Nephron progenitor cell (in vitro differentiated cells): ENCODE measurements around the gene PRKAR2A.
"Not testable (repeated sequence)": the region's sequence is repeated elsewhere in the genome, so short reads cannot be mapped to it uniquely, and the experiment has no call there.

ENCODE experiments used
- DNase-seq: peaks from one replicate; pipeline ENCODE4 v3.0.0; 2021
- H3K27ac Mint-ChIP-seq: 2 replicates; pipeline ENCODE4 v1.8.0; 2021; ENCODE audit warnings: mild to moderate bottlenecking, moderate library complexity, mixed read lengths
- H3K27me3 Mint-ChIP-seq: 2 replicates; pipeline ENCODE4 v1.8.0; 2021; ENCODE audit warnings: mild to moderate bottlenecking, low read depth, mixed read lengths; ENCODE audit not compliant: poor library complexity
- H3K36me3 Mint-ChIP-seq: 2 replicates; pipeline ENCODE4 v1.8.0; 2021; ENCODE audit warnings: low read depth, mixed read lengths
- H3K4me1 Mint-ChIP-seq: 2 replicates; pipeline ENCODE4 v1.8.0; 2021; ENCODE audit warnings: mixed read lengths
- H3K4me3 Mint-ChIP-seq: 2 replicates; pipeline ENCODE4 v1.8.0; 2021; ENCODE audit warnings: mild to moderate bottlenecking, moderate library complexity, mixed read lengths
- H3K9me3 Mint-ChIP-seq: 2 replicates; pipeline ENCODE4 v1.8.0; 2021; ENCODE audit warnings: mild to moderate bottlenecking, moderate library complexity, mixed read lengths
- TF ChIP-seq, protein P1 (sequence below): fragments of 200-600 bp; sonication (generic); IDR thresholded peaks from 2 replicates; pipeline ENCODE4 v1.5.0; 2021; ENCODE audit warnings: antibody characterized with exemption

Gene PRKAR2A

DNA sequence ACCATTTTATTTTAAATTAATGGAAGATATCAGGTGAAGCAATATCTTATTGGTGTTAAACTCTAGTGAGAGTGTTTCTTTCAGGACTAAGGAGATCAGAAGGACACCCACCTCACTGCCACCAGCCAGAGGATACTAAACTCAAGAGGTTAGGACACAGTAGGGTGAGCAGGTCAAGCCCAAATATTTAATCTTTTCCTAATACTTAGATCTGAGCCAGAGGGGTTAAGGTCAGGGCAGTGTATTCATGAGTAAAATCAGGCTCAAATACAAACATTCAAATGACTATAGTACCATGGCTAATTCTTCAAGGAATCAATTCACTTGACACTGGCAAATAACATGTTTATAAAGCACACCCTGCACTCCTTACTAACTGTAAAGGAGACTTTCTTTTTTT is 65.6 kb downstream of the PRKAR2A start:
- H3K27ac Mint-ChIP-seq = no peak overlapping the region

DNA sequence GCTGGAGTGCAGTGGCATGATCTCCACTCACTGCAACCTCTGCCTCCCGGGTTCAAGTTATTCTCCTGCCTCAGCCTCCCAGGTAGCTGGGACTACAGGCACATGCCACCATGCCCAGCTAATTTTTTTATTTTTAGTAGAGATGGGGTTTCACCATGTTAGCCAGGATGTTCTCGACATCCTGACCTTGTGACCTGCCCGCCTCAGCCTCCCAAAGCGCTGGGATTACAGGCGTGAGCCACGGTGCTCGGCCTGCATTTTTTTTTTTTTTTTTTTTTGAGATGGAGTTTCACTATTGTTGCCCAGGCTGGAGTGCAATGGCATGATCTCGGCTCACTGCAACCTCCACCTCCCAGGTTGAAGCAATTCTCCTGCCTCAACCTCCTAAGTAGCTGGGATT is 69.1 kb downstream of the PRKAR2A start:
- peaks cover 10% of the 10 kb centered on the region for H3K36me3 Mint-ChIP-seq
- not testable (repeated sequence) for H3K4me3 Mint-ChIP-seq, DNase-seq, H3K4me1 Mint-ChIP-seq, H3K27me3 Mint-ChIP-seq, H3K9me3 Mint-ChIP-seq, H3K27ac Mint-ChIP-seq

More for the DNA sequence above, 65.6 kb downstream of the PRKAR2A start:
- TF ChIP-seq, protein P1, sequence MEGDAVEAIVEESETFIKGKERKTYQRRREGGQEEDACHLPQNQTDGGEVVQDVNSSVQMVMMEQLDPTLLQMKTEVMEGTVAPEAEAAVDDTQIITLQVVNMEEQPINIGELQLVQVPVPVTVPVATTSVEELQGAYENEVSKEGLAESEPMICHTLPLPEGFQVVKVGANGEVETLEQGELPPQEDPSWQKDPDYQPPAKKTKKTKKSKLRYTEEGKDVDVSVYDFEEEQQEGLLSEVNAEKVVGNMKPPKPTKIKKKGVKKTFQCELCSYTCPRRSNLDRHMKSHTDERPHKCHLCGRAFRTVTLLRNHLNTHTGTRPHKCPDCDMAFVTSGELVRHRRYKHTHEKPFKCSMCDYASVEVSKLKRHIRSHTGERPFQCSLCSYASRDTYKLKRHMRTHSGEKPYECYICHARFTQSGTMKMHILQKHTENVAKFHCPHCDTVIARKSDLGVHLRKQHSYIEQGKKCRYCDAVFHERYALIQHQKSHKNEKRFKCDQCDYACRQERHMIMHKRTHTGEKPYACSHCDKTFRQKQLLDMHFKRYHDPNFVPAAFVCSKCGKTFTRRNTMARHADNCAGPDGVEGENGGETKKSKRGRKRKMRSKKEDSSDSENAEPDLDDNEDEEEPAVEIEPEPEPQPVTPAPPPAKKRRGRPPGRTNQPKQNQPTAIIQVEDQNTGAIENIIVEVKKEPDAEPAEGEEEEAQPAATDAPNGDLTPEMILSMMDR = no peak
- Mint-ChIP-seq H3K27me3 (peaks cover 3% of the 10 kb centered on the region), H3K36me3 (peaks cover 12% of the 10 kb centered on the region), H3K4me1 (peaks cover 6% of the 10 kb centered on the region), H3K9me3 (no peaks in the 10 kb centered on the region), H3K4me3 (no peak overlapping the region)
- DNase-seq = no peak

DNA sequence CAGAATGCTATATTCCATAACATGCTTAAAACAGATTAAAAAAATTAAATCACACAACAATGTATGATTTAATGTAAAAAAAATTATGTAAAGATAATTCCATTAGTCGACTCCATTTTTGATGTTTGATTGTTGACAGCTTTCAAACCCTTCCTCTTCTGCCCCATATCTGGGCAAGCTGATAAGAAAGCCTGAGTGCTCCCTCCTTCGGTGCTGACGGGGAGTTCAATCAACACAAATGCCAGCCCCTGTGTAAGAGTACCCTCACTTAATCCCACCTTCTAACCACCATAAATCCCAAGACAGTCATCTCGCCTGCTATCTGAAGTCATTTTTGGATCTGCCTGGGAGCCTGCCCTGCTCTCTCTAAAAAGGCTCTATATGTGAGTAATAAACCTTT is 70.8 kb downstream of the PRKAR2A start:
- Mint-ChIP-seq H3K4me1 (no peaks in the 10 kb centered on the region), H3K36me3 (peaks cover 23% of the 10 kb centered on the region), H3K27me3 (peaks cover 3% of the 10 kb centered on the region), H3K27ac (peak overlapping the region; percentile 36), H3K4me3 (no peak overlapping the region), H3K9me3 (no peaks in the 10 kb centered on the region)
- DNase-seq = no peak
- TF ChIP-seq, protein P1 = no peak

DNA sequence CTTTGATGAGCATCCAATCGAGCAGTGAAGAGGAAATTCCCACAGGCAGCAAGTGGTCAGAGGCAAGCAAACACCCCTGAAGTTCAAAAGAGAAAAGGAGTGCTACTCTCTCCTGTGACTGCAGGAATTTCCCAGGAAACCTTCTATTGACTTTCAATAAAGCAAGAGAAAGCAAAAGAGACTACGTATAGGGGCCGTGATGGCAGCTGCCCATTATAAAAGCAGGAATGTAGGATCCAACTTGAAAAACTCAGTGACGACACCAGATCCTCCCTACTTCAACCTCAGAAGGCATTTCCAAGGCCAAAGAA is 77.5 kb downstream of the PRKAR2A start:
- peak overlapping the region; percentile 30 for H3K27ac Mint-ChIP-seq
- H3K36me3 Mint-ChIP-seq = peaks cover 36% of the 10 kb centered on the region
- TF ChIP-seq, protein P1 = no peak
- no peaks in the 10 kb centered on the region for H3K27me3 Mint-ChIP-seq
- H3K9me3 Mint-ChIP-seq = no peaks in the 10 kb centered on the region
- DNase-seq = no peak
- peaks cover 8% of the 10 kb centered on the region for H3K4me1 Mint-ChIP-seq
- no peak overlapping the region for H3K4me3 Mint-ChIP-seq

DNA sequence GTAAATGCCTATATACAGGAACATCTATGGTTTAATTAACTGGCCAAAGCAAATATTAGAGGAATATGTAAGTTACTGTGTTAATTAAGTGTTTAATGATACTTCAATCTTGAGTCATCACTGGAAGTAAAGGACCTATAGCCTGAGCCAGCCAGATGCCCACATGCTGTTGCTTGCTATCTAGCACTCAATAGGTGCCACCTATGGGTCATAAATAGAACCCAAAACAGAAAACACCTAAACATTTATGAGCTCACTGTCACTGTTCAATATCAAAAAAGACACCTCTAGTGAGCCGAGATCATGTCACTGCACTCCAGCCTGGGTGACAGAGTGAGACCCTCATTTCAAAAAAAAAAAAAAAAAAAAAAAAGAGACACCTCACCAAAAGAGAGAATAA is 82.3 kb downstream of the PRKAR2A start:
- Mint-ChIP-seq H3K27ac (no peak overlapping the region), H3K4me3 (no peak overlapping the region), H3K27me3 (no peaks in the 10 kb centered on the region), H3K36me3 (peaks cover 21% of the 10 kb centered on the region), H3K9me3 (no peaks in the 10 kb centered on the region), H3K4me1 (peaks cover 7% of the 10 kb centered on the region)
- TF ChIP-seq, protein P1 = no peak
- no peak for DNase-seq

DNA sequence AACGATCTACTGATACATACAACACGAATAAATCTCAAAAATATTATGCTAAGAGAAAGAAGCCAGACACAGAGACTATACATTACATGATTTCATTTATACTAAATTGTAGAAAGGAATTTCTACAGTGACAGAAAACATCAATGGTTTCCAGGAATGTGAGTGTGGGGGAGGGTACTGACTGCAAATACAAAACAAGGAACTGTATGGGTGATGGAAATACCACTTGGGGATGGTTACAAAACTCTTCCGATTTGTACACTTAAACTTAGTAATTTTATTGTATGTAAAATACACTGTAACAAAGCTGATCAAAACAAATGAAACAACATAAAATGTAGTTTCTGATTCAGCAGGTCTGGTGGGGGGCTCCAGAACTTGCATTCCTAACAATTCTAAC is 84.9 kb downstream of the PRKAR2A start:
- H3K27me3 Mint-ChIP-seq = no peaks in the 10 kb centered on the region
- H3K4me1 Mint-ChIP-seq = no peaks in the 10 kb centered on the region
- peaks cover 17% of the 10 kb centered on the region for H3K36me3 Mint-ChIP-seq
- TF ChIP-seq, protein P1 = no peak
- no peak overlapping the region for H3K4me3 Mint-ChIP-seq
- no peaks in the 10 kb centered on the region for H3K9me3 Mint-ChIP-seq
- H3K27ac Mint-ChIP-seq = no peak overlapping the region
- DNase-seq = no peak

DNA sequence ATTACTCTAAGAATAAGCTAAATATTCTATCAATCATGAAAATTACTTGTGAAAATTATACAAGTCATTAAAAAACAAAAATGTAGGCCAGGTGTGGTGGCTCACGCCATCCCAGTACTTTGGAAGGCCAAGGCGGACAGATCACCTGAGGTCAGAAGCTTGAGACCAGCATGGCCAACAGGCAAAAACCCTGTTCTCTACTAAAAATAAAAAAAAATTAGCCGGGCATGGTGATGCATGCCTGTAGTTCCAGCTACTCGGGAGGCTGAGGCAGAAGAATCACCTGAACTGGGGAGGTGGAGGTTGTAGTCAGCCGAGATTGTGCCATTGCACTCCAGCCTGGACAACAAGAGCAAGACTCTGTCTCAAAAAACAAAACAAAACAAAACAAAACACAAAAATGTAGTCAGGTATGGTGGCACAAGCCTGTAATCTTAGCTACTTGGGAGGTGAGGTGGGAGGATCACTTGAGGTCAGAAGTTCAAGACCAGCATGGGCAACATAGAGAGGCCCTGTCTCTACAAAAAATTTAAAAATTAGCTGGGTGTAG is 87.6 kb downstream of the PRKAR2A start:
- H3K27me3 Mint-ChIP-seq, DNase-seq, H3K9me3 Mint-ChIP-seq, H3K27ac Mint-ChIP-seq, H3K4me1 Mint-ChIP-seq, H3K4me3 Mint-ChIP-seq: not testable (repeated sequence)
- peaks cover 14% of the 10 kb centered on the region for H3K36me3 Mint-ChIP-seq

DNA sequence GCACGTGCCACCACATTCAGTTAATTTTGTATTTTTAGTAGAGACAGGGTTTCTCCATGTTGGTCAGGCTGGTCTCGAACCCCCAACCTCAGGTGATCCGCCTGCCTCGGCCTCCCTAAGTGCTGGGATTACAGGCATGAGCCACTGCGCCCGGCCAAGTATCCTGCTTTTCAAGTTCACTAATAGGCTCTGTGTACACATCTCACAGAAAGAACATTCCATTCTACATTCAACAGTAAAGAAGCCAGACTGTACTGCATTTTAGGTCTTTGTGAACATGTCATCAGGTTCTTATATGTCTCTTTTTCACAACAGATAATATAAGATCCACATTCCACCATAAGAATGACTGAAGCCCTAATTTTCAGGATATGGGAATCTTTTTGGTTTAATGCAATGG is 88.1 kb downstream of the PRKAR2A start:
- peaks cover 11% of the 10 kb centered on the region for H3K36me3 Mint-ChIP-seq
- H3K27ac Mint-ChIP-seq, DNase-seq, H3K27me3 Mint-ChIP-seq, H3K9me3 Mint-ChIP-seq, H3K4me3 Mint-ChIP-seq, H3K4me1 Mint-ChIP-seq: not testable (repeated sequence)
